SK-N-SH (cell line): ENCODE results near the gene EIF2B4. TPM values are rescaled to one million over a fixed set of nuclear protein-coding genes. Genes with fewer than 3 reads are reported as not detected.

Source experiments
- CTCF ChIA-PET: fragments of 300-600, 350-600 bp; formaldehyde crosslinking; extraction: SDS; loops from one replicate; lab custom pipeline; 2021; lab: Yijun Ruan, JAX
- POLR2A ChIA-PET: fragments of 350-600 bp; sonication (Branson Sonifier 250); formaldehyde crosslinking; extraction: SDS; loops from one replicate; lab custom pipeline; 2020; ENCODE audit warnings: antibody characterized with exemption, inconsistent platforms; lab: Yijun Ruan, JAX
- DNase-seq: peaks from one replicate; pipeline ENCODE4 v3.0.0; 2012
- H2AFZ ChIP-seq: fragments of 200-600 bp; sonication (generic); 2 replicates; pipeline ENCODE4 v1.8.1; 2016; ENCODE audit warnings: antibody characterized with exemption, mild to moderate bottlenecking, low read depth
- H3F3A ChIP-seq: fragments of 200-600 bp; sonication (generic); replicated peaks from 2 replicates; pipeline ENCODE3; 2016; ENCODE audit warnings: antibody characterized with exemption, mild to moderate bottlenecking; ENCODE audit not compliant: insufficient read depth
- H3K27ac ChIP-seq, 2 experiments: fragments of 200-500 bp in 1 of 2; fragments of 200-600 bp in 1 of 2; sonication (Bioruptor generic) in 1 of 2; sonication (generic), shearing (Covaris generic) in 1 of 2; 2 replicates each; pipeline versions ENCODE4 v1.5.1 to v1.6.1; 2014 to 2016; ENCODE audit warnings: low read depth in 2 of 2, inconsistent platforms in 1 of 2, low read length in 1 of 2, mild to moderate bottlenecking in 1 of 2, mixed read lengths in 1 of 2
- H3K27me3 ChIP-seq: fragments of 200-600 bp; sonication (generic), shearing (Covaris generic); 2 replicates; pipeline ENCODE4 v1.6.1; 2016; ENCODE audit warnings: mixed run types; ENCODE audit not compliant: insufficient read depth
- H3K36me3 ChIP-seq, 2 experiments: fragments of 200-500 bp in 1 of 2; fragments of 200-600 bp in 1 of 2; sonication (Bioruptor generic) in 1 of 2; sonication (generic) in 1 of 2; replicated peaks in 1 of 2; 2 replicates each; pipeline versions ENCODE3 to v1.5.1; 2014 to 2016; ENCODE audit warnings: low read length in 1 of 2, mild to moderate bottlenecking in 1 of 2; ENCODE audit not compliant: insufficient read depth in 2 of 2, control insufficient read depth in 1 of 2
- H3K4me1 ChIP-seq, 2 experiments: fragments of 200-500 bp in 1 of 2; fragments of 200-600 bp in 1 of 2; sonication (Bioruptor generic) in 1 of 2; sonication (generic), shearing (Covaris generic) in 1 of 2; 2 replicates each; pipeline versions ENCODE4 v1.5.1 to v1.6.1; 2014 to 2016; ENCODE audit warnings: low read depth in 1 of 2, low read length in 1 of 2, mixed run types in 1 of 2; ENCODE audit not compliant: insufficient read depth in 2 of 2, control insufficient read depth in 1 of 2
- H3K4me2 ChIP-seq: fragments of 200-600 bp; sonication (generic), shearing (Covaris generic); 2 replicates; pipeline ENCODE4 v1.6.1; 2017; ENCODE audit warnings: mixed run types
- H3K4me3 ChIP-seq, 2 experiments: fragments of 200-500 bp in 1 of 2; fragments of 200-600 bp in 1 of 2; sonication (Bioruptor generic) in 1 of 2; sonication (generic), shearing (Covaris generic) in 1 of 2; 2 replicates each; pipeline versions ENCODE4 v1.5.1 to v1.8.1; 2014 to 2016; ENCODE audit warnings: low read depth in 2 of 2, inconsistent platforms in 1 of 2, low read length in 1 of 2, mild to moderate bottlenecking in 1 of 2, mixed read lengths in 1 of 2, moderate library complexity in 1 of 2
- H3K79me2 ChIP-seq: fragments of 200-600 bp; sonication (generic); 2 replicates; pipeline ENCODE4 v1.8.1; 2017; ENCODE audit warnings: mild to moderate bottlenecking; ENCODE audit not compliant: insufficient read depth
- H3K9ac ChIP-seq: fragments of 200-600 bp; sonication (generic); 2 replicates; pipeline ENCODE4 v1.6.1; 2017; ENCODE audit warnings: mixed run types
- H3K9me2 ChIP-seq: fragments of 200-600 bp; sonication (generic); 2 replicates; pipeline ENCODE4 v1.6.1; 2017; ENCODE audit warnings: mixed run types
- H3K9me3 ChIP-seq: fragments of 200-600 bp; sonication (generic); 2 replicates; pipeline ENCODE4 v1.6.1; 2017; ENCODE audit warnings: mixed run types, mild to moderate bottlenecking, moderate library complexity
- H4K20me1 ChIP-seq: fragments of 200-600 bp; sonication (generic); 2 replicates; pipeline ENCODE4 v1.6.1; 2017; ENCODE audit warnings: mild to moderate bottlenecking, mixed run types; ENCODE audit not compliant: insufficient read depth
- CHD2 ChIP-seq: fragments of 150-350 bp; IDR thresholded peaks from 2 replicates; pipeline ENCODE4 v1.6.1; 2018; ENCODE audit warnings: low read length; ENCODE audit not compliant: partially characterized antibody
- ELF1 ChIP-seq: IDR thresholded peaks from 2 replicates; pipeline ENCODE4 v1.4.0; 2012
- EZH2phosphoT487 ChIP-seq: fragments of 200-600 bp; sonication (generic); IDR thresholded peaks from 2 replicates; pipeline ENCODE4 v1.6.1; 2017; ENCODE audit warnings: low read depth, mixed run types, mild to moderate bottlenecking, antibody characterized with exemption, moderate library complexity, borderline replicate concordance
- FOSL2 ChIP-seq: IDR thresholded peaks from 2 replicates; pipeline ENCODE4 v1.4.0; 2012; ENCODE audit warnings: low read depth, mild to moderate bottlenecking, moderate library complexity, borderline replicate concordance
- GABPA ChIP-seq: IDR thresholded peaks from 2 replicates; pipeline ENCODE4 v1.4.0; 2012; ENCODE audit warnings: low read depth, mild to moderate bottlenecking
- IRF3 ChIP-seq: fragments of 150-350 bp; IDR thresholded peaks from 2 replicates; pipeline ENCODE4 v1.6.1; 2016; ENCODE audit warnings: mild to moderate bottlenecking, low read depth, low read length
- JUND ChIP-seq: IDR thresholded peaks from 2 replicates; pipeline ENCODE4 v1.4.0; 2012
- MEF2A ChIP-seq: IDR thresholded peaks from 2 replicates; pipeline ENCODE4 v1.4.0; 2012; ENCODE audit warnings: low read depth, borderline replicate concordance
- NRF1 ChIP-seq: IDR thresholded peaks from 2 replicates; pipeline ENCODE4 v1.6.1; 2012; ENCODE audit warnings: low read depth, mild to moderate bottlenecking, low read length
- RAD21 ChIP-seq: IDR thresholded peaks from 2 replicates; pipeline ENCODE4 v1.6.1; 2012; ENCODE audit warnings: mild to moderate bottlenecking, low read length
- RCOR1 ChIP-seq: fragments of 150-350 bp; IDR thresholded peaks from 2 replicates; pipeline ENCODE4 v1.6.1; 2017; ENCODE audit warnings: antibody characterized with exemption, low read length
- REST ChIP-seq: IDR thresholded peaks from 2 replicates; pipeline ENCODE4 v1.6.1; 2012; ENCODE audit warnings: mild to moderate bottlenecking, low read depth, low read length, moderate library complexity
- RFX5 ChIP-seq: IDR thresholded peaks from 2 replicates; pipeline ENCODE4 v1.6.1; 2012; ENCODE audit warnings: mild to moderate bottlenecking, improper control_type of control experiment, low read length
- RXRA ChIP-seq: IDR thresholded peaks from 2 replicates; pipeline ENCODE4 v1.4.0; 2012; ENCODE audit warnings: low read depth, mild to moderate bottlenecking, borderline replicate concordance
- TCF12 ChIP-seq: IDR thresholded peaks from 2 replicates; pipeline ENCODE4 v1.4.0; 2012
- TEAD4 ChIP-seq: IDR thresholded peaks from 2 replicates; pipeline ENCODE4 v1.4.0; 2012; ENCODE audit warnings: mild to moderate bottlenecking, borderline replicate concordance; ENCODE audit not compliant: insufficient read depth
- USF2 ChIP-seq: fragments of 150-350 bp; IDR thresholded peaks from 2 replicates; pipeline ENCODE4 v1.6.1; 2017; ENCODE audit warnings: antibody characterized with exemption, low read length, low read depth, borderline replicate concordance
- YY1 ChIP-seq: IDR thresholded peaks from 2 replicates; pipeline ENCODE4 v1.4.0; 2012; ENCODE audit warnings: low read depth, mild to moderate bottlenecking
- ZBTB33 ChIP-seq: IDR thresholded peaks from 2 replicates; pipeline ENCODE4 v1.4.0; 2012; ENCODE audit warnings: low read depth, borderline replicate concordance
- WGBS: methylation state at CpG from one replicate; pipeline ENCODE4 v1.1.6; 2017; ENCODE audit warnings: low lambda C conversion rate; 5-methylcytosine and 5-hydroxymethylcytosine counted together
- polyA plus RNA-seq, 3 experiments: library from polyadenylated mRNA; depleted of rRNA; stranded (reverse); fragments of >200 nt; gene quantifications; 2 replicates each; pipeline ENCODE4 v1.2.3, GENCODE V29; 2012
- TF ChIP-seq, protein P1 (sequence below): IDR thresholded peaks from 2 replicates; pipeline ENCODE4 v1.4.0; 2012; ENCODE audit warnings: low read depth

EIF2B4 gene
- polyA plus RNA-seq, 1 of the 3 experiments (the other 2 are of a cell fraction) = 51.7 TPM

- Histone ChIP-seq H3K79me2 (peaks cover 94% of the 10 kb centered on the region), H3K27me3 (no peaks in the 10 kb centered on the region), H3K36me3 (peaks cover 0 to 2% of the 10 kb centered on the region in 2 experiments), H3K9ac (no peak overlapping the region), H3K9me2 (no peaks in the 10 kb centered on the region), H2AFZ (no peak overlapping the region), H3K27ac (no peak overlapping the region), H3F3A (peaks cover 17% of the 10 kb centered on the region), H4K20me1 (peaks cover 12% of the 10 kb centered on the region; the same call in 1 of the 2 replicates), H3K9me3 (no peaks in the 10 kb centered on the region), H3K4me3 (no peak overlapping the region), H3K4me2 (no peak overlapping the region), H3K4me1 (peaks cover 7 to 12% of the 10 kb centered on the region in 2 experiments; a peak in 3 of 4 replicates)
- POLR2A ChIA-PET = no interaction called here
- CTCF ChIA-PET = interaction anchor here (0.7 to 1.9 kb wide), 5 partner anchors 12 to 69 kb away, joined by 3 to 6 read pairs (median 4); no protein-coding TSS in a partner anchor
- WGBS = 92% methylated on average over 6 of the region's 6 CpGs
- no peak for DNase-seq
- no peak for TF ChIP-seq RAD21
- no peak for TF ChIP-seq MEF2A
- no peak for TF ChIP-seq ELF1
- TF ChIP-seq, protein P1, sequence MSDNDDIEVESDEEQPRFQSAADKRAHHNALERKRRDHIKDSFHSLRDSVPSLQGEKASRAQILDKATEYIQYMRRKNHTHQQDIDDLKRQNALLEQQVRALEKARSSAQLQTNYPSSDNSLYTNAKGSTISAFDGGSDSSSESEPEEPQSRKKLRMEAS = no peak
- no peak for TF ChIP-seq NRF1
- no peak for TF ChIP-seq YY1
- TF ChIP-seq ZBTB33 = no peak
- TF ChIP-seq USF2 = no peak
- no peak for TF ChIP-seq RXRA
- TF ChIP-seq RCOR1 = no peak
- TF ChIP-seq EZH2phosphoT487 = no peak
- no peak for TF ChIP-seq JUND
- no peak for TF ChIP-seq IRF3
- TF ChIP-seq REST = no peak
- no peak for TF ChIP-seq TEAD4
- TF ChIP-seq TCF12 = no peak
- no peak for TF ChIP-seq RFX5
- no peak for TF ChIP-seq GABPA
- TF ChIP-seq FOSL2 = no peak
- no peak for TF ChIP-seq CHD2
These were observed 18.1 kb downstream of the EIF2B4 start for GRCh38 chr2:27351802-27352598.
